ENCODE results near the gene TXNL4A. TPM values are rescaled to one million over a fixed set of nuclear protein-coding genes. Genes with fewer than 3 reads are reported as not detected.
A peak's percentile ranks its signal among the peaks of the same experiment; 100 is the strongest.

TXNL4A gene
- total RNA-seq, 2 donors from 2014 or later, result 75.2 to 77.2 TPM

DNA sequence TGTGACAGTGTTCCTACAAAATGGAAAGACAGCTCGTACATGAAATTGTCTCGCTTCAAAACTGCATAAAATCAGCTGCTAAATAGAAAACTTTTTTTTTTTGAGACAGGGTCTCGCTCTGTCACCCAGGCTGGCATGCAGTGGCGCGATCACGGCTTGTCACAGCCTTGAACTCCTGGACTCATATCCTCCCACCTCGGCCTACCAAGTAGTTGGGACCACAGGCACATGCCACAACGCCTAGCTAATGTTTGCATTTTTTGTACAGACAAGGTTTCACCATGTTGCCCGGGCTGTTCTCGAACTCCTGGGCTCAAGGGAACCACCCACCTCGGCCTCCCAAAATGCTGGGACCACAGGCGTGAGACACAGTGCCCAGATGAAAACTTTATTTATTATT, 3.2 kb downstream of the TXNL4A start:
- H3K27me3 Mint-ChIP-seq, result no peaks in the 10 kb centered on the region
- no peak overlapping the region for H3K4me3 Mint-ChIP-seq
- H3K36me3 Mint-ChIP-seq (ENCODE audit: low read depth), result no peaks in the 10 kb centered on the region
- H3K27ac Mint-ChIP-seq, result peak overlapping the region; percentile 32
- ATAC-seq (no peak), DNase-seq (no peak)
- peaks cover 40% of the 10 kb centered on the region for H3K4me1 Mint-ChIP-seq
- no peaks in the 10 kb centered on the region for H3K9me3 ChIP-seq (ENCODE audit: control insufficient read depth, low read length, poor library complexity, severe bottlenecking)

DNA sequence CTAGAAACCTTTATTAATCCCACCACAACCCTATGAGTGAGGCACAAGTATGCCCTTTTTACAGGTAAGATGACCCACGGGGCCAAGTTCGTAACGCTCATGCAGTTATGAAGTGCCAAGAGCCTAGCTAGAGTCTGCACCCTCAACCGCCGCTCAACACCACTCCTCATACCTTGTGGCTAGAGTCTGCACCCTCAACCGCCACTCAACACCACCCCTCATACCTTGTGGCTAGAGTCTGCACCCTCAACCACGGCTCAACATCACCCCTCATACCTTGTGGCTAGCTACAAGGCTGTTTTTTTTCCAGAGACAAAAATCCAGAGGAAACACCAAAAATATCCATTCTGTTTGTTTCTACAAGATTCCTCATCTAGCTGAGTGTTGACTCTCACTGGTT, 4.6 kb downstream of the TXNL4A start:
- Mint-ChIP-seq H3K27me3 (no peaks in the 10 kb centered on the region), H3K4me1 (peaks cover 40% of the 10 kb centered on the region), H3K27ac (peak overlapping the region; percentile 53), H3K36me3 (ENCODE audit: low read depth) (no peaks in the 10 kb centered on the region), H3K4me3 (no peak overlapping the region)
- ATAC-seq (no peak), DNase-seq (no peak)
- no peaks in the 10 kb centered on the region for H3K9me3 ChIP-seq (ENCODE audit: control insufficient read depth, low read length, poor library complexity, severe bottlenecking)

- no peaks in the 10 kb centered on the region for H3K36me3 Mint-ChIP-seq (ENCODE audit: low read depth)
- H3K4me1 Mint-ChIP-seq, result peaks cover 40% of the 10 kb centered on the region
- H3K9me3 ChIP-seq (ENCODE audit: control insufficient read depth, low read length, poor library complexity, severe bottlenecking), result no peaks in the 10 kb centered on the region
- ATAC-seq (no peak), DNase-seq (no peak)
- no peak overlapping the region for H3K27ac Mint-ChIP-seq
- no peaks in the 10 kb centered on the region for H3K27me3 Mint-ChIP-seq
- H3K4me3 Mint-ChIP-seq, result no peak overlapping the region
These were observed 5.1 kb downstream of the TXNL4A start for GRCh38 chr18:79983253-79983652.

GRCh38 chr18:79982736-79983135, 5.6 kb downstream of the TXNL4A start:
- H3K9me3 ChIP-seq (ENCODE audit: control insufficient read depth, low read length, poor library complexity, severe bottlenecking), result no peaks in the 10 kb centered on the region

GRCh38 chr18:79980585-79980984, 7.8 kb downstream of the TXNL4A start:
- no peaks in the 10 kb centered on the region for H3K9me3 ChIP-seq (ENCODE audit: control insufficient read depth, low read length, poor library complexity, severe bottlenecking)
- DNase-seq (no peak), ATAC-seq (no peak)
- Mint-ChIP-seq H3K27ac (no peak overlapping the region), H3K36me3 (ENCODE audit: low read depth) (no peaks in the 10 kb centered on the region), H3K27me3 (no peaks in the 10 kb centered on the region), H3K4me3 (no peak overlapping the region), H3K4me1 (peaks cover 39% of the 10 kb centered on the region)

More at GRCh38 chr18:79982736-79983135, 5.6 kb downstream of the TXNL4A start:
- Mint-ChIP-seq H3K27me3 (no peaks in the 10 kb centered on the region), H3K27ac (no peak overlapping the region), H3K4me3 (no peak overlapping the region), H3K36me3 (ENCODE audit: low read depth) (no peaks in the 10 kb centered on the region), H3K4me1 (peaks cover 45% of the 10 kb centered on the region)
- ATAC-seq (peak; percentile 37), DNase-seq (no peak)

GRCh38 chr18:79979843-79980242, 8.5 kb downstream of the TXNL4A start:
- no peak overlapping the region for H3K4me3 Mint-ChIP-seq
- H3K36me3 Mint-ChIP-seq (ENCODE audit: low read depth), result no peaks in the 10 kb centered on the region
- ATAC-seq (no peak), DNase-seq (no peak)
- H3K4me1 Mint-ChIP-seq, result peaks cover 34% of the 10 kb centered on the region
- no peaks in the 10 kb centered on the region for H3K9me3 ChIP-seq (ENCODE audit: control insufficient read depth, low read length, poor library complexity, severe bottlenecking)
- no peaks in the 10 kb centered on the region for H3K27me3 Mint-ChIP-seq
- H3K27ac Mint-ChIP-seq, result no peak overlapping the region

DNA sequence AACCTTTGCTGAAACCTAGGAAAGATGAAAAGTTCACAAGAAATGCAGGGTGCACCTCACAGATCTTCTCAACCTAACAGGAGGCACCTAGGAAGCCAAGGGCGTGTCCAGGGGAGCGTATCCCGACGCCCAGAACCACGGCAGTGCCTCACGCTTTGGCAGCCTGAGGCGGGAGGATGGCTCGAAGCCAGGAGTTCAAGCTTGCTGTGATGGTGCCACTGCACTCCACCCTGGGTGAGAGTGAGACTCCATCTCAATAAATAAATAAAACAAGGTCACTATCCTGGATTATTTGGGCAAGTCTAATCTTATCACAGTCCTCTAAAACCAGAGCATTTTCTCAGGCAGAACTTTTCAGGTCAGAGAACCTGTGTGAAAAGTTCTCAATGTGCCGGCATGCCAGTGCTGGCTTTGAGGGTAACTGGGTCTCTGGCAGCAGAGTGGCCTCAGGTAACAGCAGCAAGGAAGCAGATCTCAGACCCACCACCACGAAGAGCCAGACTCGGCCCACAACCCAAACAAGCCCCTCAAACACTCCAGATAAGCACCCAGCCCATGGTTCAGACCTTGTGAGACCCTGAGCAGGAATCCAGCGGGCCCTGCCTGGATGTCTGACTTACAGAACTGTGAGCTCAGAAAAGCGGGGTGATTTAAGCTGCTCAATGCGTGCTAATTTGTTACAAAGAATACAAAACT, 12.2 kb downstream of the TXNL4A start:
- peaks cover 14% of the 10 kb centered on the region for H3K4me1 Mint-ChIP-seq
- H3K27me3 Mint-ChIP-seq, result no peaks in the 10 kb centered on the region
- no peak for DNase-seq
- ATAC-seq, result no peak
- no peaks in the 10 kb centered on the region for H3K9me3 ChIP-seq (ENCODE audit: control insufficient read depth, low read length, poor library complexity, severe bottlenecking)
- peaks cover 5% of the 10 kb centered on the region for H3K36me3 Mint-ChIP-seq (ENCODE audit: low read depth)
- H3K27ac Mint-ChIP-seq, result no peak overlapping the region
- H3K4me3 Mint-ChIP-seq, result no peak overlapping the region

DNA sequence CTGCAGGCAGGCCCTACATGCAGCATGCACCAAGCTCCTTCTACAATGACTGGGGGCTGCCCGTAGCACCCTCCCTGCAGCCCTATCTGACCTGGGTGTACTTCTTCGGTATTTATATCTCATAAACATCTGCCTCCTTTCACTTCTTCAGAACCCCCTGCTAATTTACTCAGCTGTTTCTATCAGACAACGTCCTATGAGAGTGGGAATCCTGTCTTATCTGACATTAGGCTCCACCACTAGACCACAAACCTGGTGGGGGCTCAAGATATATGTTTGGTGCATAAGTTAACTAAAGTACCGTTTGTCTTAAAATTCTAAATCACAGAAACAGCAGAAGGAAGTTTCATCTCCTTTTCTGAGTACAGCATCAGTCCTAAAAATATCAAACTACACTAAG, 13.3 kb downstream of the TXNL4A start:
- peaks cover 5% of the 10 kb centered on the region for H3K36me3 Mint-ChIP-seq (ENCODE audit: low read depth)
- no peaks in the 10 kb centered on the region for H3K27me3 Mint-ChIP-seq
- peaks cover 14% of the 10 kb centered on the region for H3K4me1 Mint-ChIP-seq
- H3K9me3 ChIP-seq (ENCODE audit: control insufficient read depth, low read length, poor library complexity, severe bottlenecking), result no peaks in the 10 kb centered on the region
- ATAC-seq (no peak), DNase-seq (no peak)
- H3K4me3 Mint-ChIP-seq, result no peak overlapping the region
- H3K27ac Mint-ChIP-seq, result no peak overlapping the region

- peaks cover 14% of the 10 kb centered on the region for H3K4me1 Mint-ChIP-seq
- peaks cover 5% of the 10 kb centered on the region for H3K36me3 Mint-ChIP-seq (ENCODE audit: low read depth)
- no peak overlapping the region for H3K27ac Mint-ChIP-seq
- no peaks in the 10 kb centered on the region for H3K9me3 ChIP-seq (ENCODE audit: control insufficient read depth, low read length, poor library complexity, severe bottlenecking)
- DNase-seq (no peak), ATAC-seq (no peak)
- H3K4me3 Mint-ChIP-seq, result no peak overlapping the region
- no peaks in the 10 kb centered on the region for H3K27me3 Mint-ChIP-seq
These were observed 14.2 kb downstream of the TXNL4A start for GRCh38 chr18:79974025-79974654.

DNA sequence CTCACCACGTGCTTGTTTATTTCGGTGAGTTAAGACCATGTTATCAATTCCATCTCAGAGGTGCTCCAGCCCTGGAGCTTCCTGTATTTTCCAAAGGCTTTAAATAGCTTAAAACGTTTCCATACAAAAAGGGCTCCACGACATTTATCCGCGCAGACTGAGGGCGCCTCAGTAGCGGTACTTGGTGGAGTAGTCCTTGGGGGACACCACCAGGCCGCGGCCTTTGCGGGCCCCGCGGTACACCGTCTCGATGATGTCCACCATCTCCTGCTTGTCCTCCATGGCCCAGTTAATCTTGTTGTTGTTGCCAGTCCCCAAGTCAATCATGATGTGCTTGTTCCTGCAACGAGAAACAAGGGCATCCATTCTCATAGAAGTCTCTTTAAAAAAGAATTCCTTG, 14.8 kb downstream of the TXNL4A start:
- no peak for ATAC-seq
- H3K9me3 ChIP-seq (ENCODE audit: control insufficient read depth, low read length, poor library complexity, severe bottlenecking), result no peaks in the 10 kb centered on the region
- no peaks in the 10 kb centered on the region for H3K27me3 Mint-ChIP-seq
- H3K4me1 Mint-ChIP-seq, result peaks cover 14% of the 10 kb centered on the region
- H3K36me3 Mint-ChIP-seq (ENCODE audit: low read depth), result peaks cover 5% of the 10 kb centered on the region
- DNase-seq, result no peak
- H3K27ac Mint-ChIP-seq, result no peak overlapping the region
- no peak overlapping the region for H3K4me3 Mint-ChIP-seq

GRCh38 chr18:79972720-79973119, 15.6 kb downstream of the TXNL4A start:
- Mint-ChIP-seq H3K4me1 (peaks cover 9% of the 10 kb centered on the region), H3K27ac (no peak overlapping the region), H3K4me3 (no peak overlapping the region), H3K27me3 (no peaks in the 10 kb centered on the region), H3K36me3 (ENCODE audit: low read depth) (peaks cover 5% of the 10 kb centered on the region)
- ATAC-seq, result no peak
- H3K9me3 ChIP-seq (ENCODE audit: control insufficient read depth, low read length, poor library complexity, severe bottlenecking), result no peaks in the 10 kb centered on the region
- DNase-seq, result no peak

GRCh38 chr18:79971986-79972385, 16.4 kb downstream of the TXNL4A start:
- ATAC-seq, result no peak
- H3K4me3 Mint-ChIP-seq, result no peak overlapping the region
- peaks cover 5% of the 10 kb centered on the region for H3K36me3 Mint-ChIP-seq (ENCODE audit: low read depth)
- H3K4me1 Mint-ChIP-seq, result peaks cover 11% of the 10 kb centered on the region
- no peaks in the 10 kb centered on the region for H3K9me3 ChIP-seq (ENCODE audit: control insufficient read depth, low read length, poor library complexity, severe bottlenecking)
- peak overlapping the region; percentile 43 for H3K27ac Mint-ChIP-seq
- DNase-seq, result no peak
- no peaks in the 10 kb centered on the region for H3K27me3 Mint-ChIP-seq

DNA sequence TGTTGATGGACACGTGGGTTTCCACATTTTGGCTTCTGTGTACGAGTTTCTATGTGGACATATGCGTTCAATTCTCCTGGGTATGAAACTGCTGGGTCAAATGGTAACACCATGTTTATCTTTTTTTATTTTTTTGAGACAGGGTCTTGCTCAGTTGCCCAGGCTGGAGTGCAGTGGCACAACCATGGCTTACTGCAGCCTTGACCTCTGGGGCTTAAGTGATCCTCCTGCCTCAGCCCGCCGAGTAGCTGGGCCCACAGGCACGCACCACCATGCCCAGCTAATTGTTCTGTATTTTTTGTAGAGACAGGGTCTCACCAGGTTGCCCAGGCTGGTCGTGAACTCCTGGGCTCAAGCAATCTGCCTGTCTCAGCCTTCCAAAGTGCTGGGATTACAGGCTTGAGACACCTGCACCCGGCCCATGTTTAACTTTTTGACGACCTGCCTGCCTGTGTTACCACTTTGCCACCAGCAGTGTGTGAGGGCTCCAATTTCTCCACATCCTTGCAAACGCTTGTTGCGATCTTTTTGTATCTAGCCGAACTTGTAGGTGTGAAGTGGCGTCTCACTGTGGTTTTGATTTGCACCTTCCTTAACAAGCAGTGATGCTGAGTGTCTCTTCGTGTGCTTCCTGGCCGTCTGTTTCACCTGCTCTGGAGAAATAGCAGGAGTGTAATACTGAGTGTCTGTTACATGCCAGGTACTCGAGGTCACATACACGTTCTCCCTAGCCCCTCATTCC, 17.0 kb downstream of the TXNL4A start:
- no peak for ATAC-seq
- peaks cover 5% of the 10 kb centered on the region for H3K36me3 Mint-ChIP-seq (ENCODE audit: low read depth)
- H3K4me3 Mint-ChIP-seq, result no peak overlapping the region
- peak overlapping the region; percentile 43 for H3K27ac Mint-ChIP-seq
- no peaks in the 10 kb centered on the region for H3K9me3 ChIP-seq (ENCODE audit: control insufficient read depth, low read length, poor library complexity, severe bottlenecking)
- H3K27me3 Mint-ChIP-seq, result no peaks in the 10 kb centered on the region
- no peak for DNase-seq
- H3K4me1 Mint-ChIP-seq, result peaks cover 11% of the 10 kb centered on the region
